HepG2 (cell line): ENCODE measurements around the gene CST3. TPM values are rescaled to one million over a fixed set of nuclear protein-coding genes. Genes with fewer than 3 reads are reported as not detected.
A peak's percentile ranks its signal among the peaks of the same experiment; 100 is the strongest.

Source experiments
- CCAR2 ChIP-seq: fragments of 200-400 bp; formaldehyde crosslinking; optimal IDR thresholded peaks from 2 replicates; pipeline ENCODE3; 2018; ENCODE audit warnings: low read depth, mild to moderate bottlenecking, low read length, moderate library complexity
- DMAP1 ChIP-seq: IDR thresholded peaks from 2 replicates; pipeline ENCODE4 v1.6.1; 2016
- FOXP1 ChIP-seq, 2 experiments: fragments of 450-650 bp in 1 of 2; IDR thresholded peaks; 2 replicates each; pipeline ENCODE4 v1.6.1; 2017 to 2018; ENCODE audit warnings: antibody characterized with exemption in 1 of 2
- GTF2F1 ChIP-seq: fragments of 150-350 bp; IDR thresholded peaks from 2 replicates; pipeline ENCODE4 v1.6.1; 2014; ENCODE audit warnings: low read length
- GZF1 ChIP-seq: sonication (generic); formaldehyde crosslinking; IDR thresholded peaks from 2 replicates; pipeline ENCODE4 v1.5.1; 2020; ENCODE audit warnings: mild to moderate bottlenecking, missing genetic modification reagents
- KLF6 ChIP-seq: IDR thresholded peaks from 2 replicates; pipeline ENCODE4 v1.8.0; 2016; ENCODE audit warnings: missing biosample characterization, missing genetic modification reagents
- KMT2A ChIP-seq: sonication (generic); formaldehyde crosslinking; IDR thresholded peaks from 2 replicates; pipeline ENCODE4 v1.4.0; 2020; ENCODE audit warnings: missing genetic modification reagents
- NR2C2 ChIP-seq: sonication (generic); formaldehyde crosslinking; IDR thresholded peaks from 2 replicates; pipeline ENCODE4 v1.4.0; 2020; ENCODE audit warnings: missing genetic modification reagents, mild to moderate bottlenecking, moderate library complexity, borderline replicate concordance
- ONECUT2 ChIP-seq: sonication (generic); formaldehyde crosslinking; IDR thresholded peaks from 2 replicates; pipeline ENCODE4 v1.4.0; 2020; ENCODE audit warnings: missing genetic modification reagents
- REPIN1 ChIP-seq: sonication (generic); formaldehyde crosslinking; IDR thresholded peaks from 2 replicates; pipeline ENCODE4 v1.8.0; 2022; ENCODE audit warnings: missing genetic modification reagents, low read depth, mild to moderate bottlenecking, borderline replicate concordance
- RXRB ChIP-seq: IDR thresholded peaks from 2 replicates; pipeline ENCODE4 v1.6.1; 2016; ENCODE audit warnings: borderline replicate concordance, missing genetic modification reagents, missing compliant biosample characterization
- SRSF9 ChIP-seq: fragments of 200-400 bp; formaldehyde crosslinking; IDR thresholded peaks from 2 replicates; pipeline ENCODE4 v1.6.1; 2018; ENCODE audit warnings: borderline replicate concordance, mild to moderate bottlenecking, low read depth, low read length; ENCODE audit not compliant: insufficient read depth, poor library complexity, severe bottlenecking
- TEAD3 ChIP-seq: optimal IDR thresholded peaks from 2 replicates; pipeline ENCODE3; 2016; ENCODE audit warnings: borderline replicate concordance
- WIZ ChIP-seq: sonication (generic); formaldehyde crosslinking; IDR thresholded peaks from 2 replicates; pipeline ENCODE4 v1.5.1; 2020; ENCODE audit warnings: mild to moderate bottlenecking, missing genetic modification reagents
- XBP1 ChIP-seq: sonication (generic); formaldehyde crosslinking; IDR thresholded peaks from 2 replicates; pipeline ENCODE4 v1.5.0; 2020; ENCODE audit warnings: missing genetic modification reagents
- ZMAT3 ChIP-seq: sonication (generic); formaldehyde crosslinking; conservative IDR thresholded peaks from 2 replicates; pipeline ENCODE4 v1.7.0; 2021; ENCODE audit warnings: missing genetic modification reagents
- ZNF136 ChIP-seq: sonication (generic); formaldehyde crosslinking; IDR thresholded peaks from 2 replicates; pipeline ENCODE4 v1.8.1; 2022; ENCODE audit warnings: low read depth, mild to moderate bottlenecking, moderate library complexity, missing genetic modification reagents
- ZNF350 ChIP-seq: sonication (generic); formaldehyde crosslinking; IDR thresholded peaks from 2 replicates; pipeline ENCODE4 v1.4.0; 2020; ENCODE audit warnings: mild to moderate bottlenecking, low read depth, missing genetic modification reagents, borderline replicate concordance
- ZNF460 ChIP-seq: sonication (generic); formaldehyde crosslinking; IDR thresholded peaks from 2 replicates; pipeline ENCODE4 v1.5.1; 2020; ENCODE audit warnings: missing genetic modification reagents, mild to moderate bottlenecking, borderline replicate concordance
- ZNF577 ChIP-seq: sonication (generic); formaldehyde crosslinking; IDR thresholded peaks from 2 replicates; pipeline ENCODE4 v1.4.0; 2020; ENCODE audit warnings: mild to moderate bottlenecking, low read depth, missing genetic modification reagents, borderline replicate concordance
- ZNF747 ChIP-seq: sonication (generic); formaldehyde crosslinking; IDR thresholded peaks from 2 replicates; pipeline ENCODE4 v1.8.1; 2023; ENCODE audit warnings: missing genetic modification reagents, mild to moderate bottlenecking, borderline replicate concordance
- polyA plus RNA-seq, 8 experiments: library from polyadenylated mRNA; depleted of rRNA in 3 of 8; stranded (reverse) in 7 of 8; unstranded in 1 of 8; fragments of >200 nt; fragmentation: Illumina TruSeq in 4 of 8; extraction: Trizol in 4 of 8; gene quantifications; 2 replicates each; pipeline versions ENCODE4 v1.2.1 to v1.2.3, GENCODE V29; 2011 to 2016; ENCODE audit warnings: low read depth in 4 of 8, missing spikeins in 1 of 8, mixed read lengths in 1 of 8; ENCODE audit not compliant: insufficient read depth in 1 of 8
- total RNA-seq, 5 experiments: library from RNA; depleted of rRNA; stranded (reverse); fragments of >200 nt; fragmentation: Illumina TruSeq; extraction: Trizol; gene quantifications; 2 replicates each; pipeline ENCODE4 v1.2.3, GENCODE V29; 2016; ENCODE audit warnings: low read depth in 1 of 5
- TF ChIP-seq, protein P1 (sequence below): sonication (generic); formaldehyde crosslinking; IDR thresholded peaks from 2 replicates; pipeline ENCODE4 v1.4.0; 2020; ENCODE audit warnings: mild to moderate bottlenecking, low read depth, missing genetic modification reagents
- TF ChIP-seq, protein P2 (sequence below): sonication (generic); formaldehyde crosslinking; IDR thresholded peaks from 2 replicates; pipeline ENCODE4 v1.4.0; 2020; ENCODE audit warnings: missing genetic modification reagents
- TF ChIP-seq, protein P3 (sequence below): sonication (generic); formaldehyde crosslinking; IDR thresholded peaks from 2 replicates; pipeline ENCODE4 v1.4.0; 2020; ENCODE audit warnings: missing genetic modification reagents

CST3 gene
- total and polyA plus RNA-seq, 2 of the 13 experiments (the other 11 are each of a cell fraction or from before 2014, with no cell fraction given): 690 to 1,005 TPM

DNA sequence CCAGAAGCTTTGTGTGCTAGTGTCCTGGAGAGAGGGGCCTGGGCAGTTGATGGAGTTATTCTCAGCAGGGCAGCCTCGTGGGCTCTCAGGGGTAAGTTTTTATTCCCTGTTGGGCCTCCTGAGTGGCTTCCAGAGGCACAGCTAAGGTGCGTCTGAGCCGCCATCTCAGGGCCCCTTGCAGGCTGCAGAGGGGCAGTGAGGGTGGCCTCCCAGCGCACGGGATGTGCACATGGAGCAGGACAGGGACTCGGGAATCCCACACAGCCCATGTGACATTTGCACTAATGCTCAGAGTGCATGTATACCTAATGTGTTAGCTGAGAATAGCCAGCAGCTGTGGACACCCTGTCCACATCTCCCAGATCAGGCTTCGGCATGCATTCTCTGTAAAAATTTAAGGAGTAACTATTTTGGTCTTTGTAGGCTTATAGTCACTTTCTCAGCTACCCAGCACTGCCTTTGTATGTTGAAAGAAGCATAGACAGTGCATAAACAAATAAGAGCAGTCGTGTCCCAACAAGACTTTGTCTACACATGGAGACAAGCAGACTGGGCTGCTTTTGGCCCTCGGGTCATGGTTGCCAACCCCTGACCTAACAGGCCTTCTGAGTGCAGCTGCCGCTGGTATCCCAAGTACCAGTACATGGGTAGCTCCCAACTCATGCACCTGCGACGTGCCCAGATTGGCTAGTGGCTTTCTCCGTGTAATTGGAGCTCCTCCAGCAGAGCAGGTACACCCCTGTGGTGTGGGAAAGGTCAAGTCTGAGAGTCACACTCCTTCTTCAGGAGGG lies 50.8 kb downstream of the CST3 start (continued):
- no peak for TF ChIP-seq ZNF350
- no peak for TF ChIP-seq SRSF9
- peak; percentile 24; the same call in 1 of the 2 replicates for TF ChIP-seq DMAP1
- peak; percentile 54; the same call in 1 of the 2 replicates for TF ChIP-seq ZNF747 (CRISPR knock-in tag)
- TF ChIP-seq XBP1: no peak
- TF ChIP-seq GTF2F1: no peak
- no peak for TF ChIP-seq FOXP1 (IDR thresholded peaks at IDR 0.05)
- no peak for TF ChIP-seq FOXP1 (CRISPR knock-in tag; IDR thresholded peaks at IDR 0.05)
- TF ChIP-seq, protein P1, sequence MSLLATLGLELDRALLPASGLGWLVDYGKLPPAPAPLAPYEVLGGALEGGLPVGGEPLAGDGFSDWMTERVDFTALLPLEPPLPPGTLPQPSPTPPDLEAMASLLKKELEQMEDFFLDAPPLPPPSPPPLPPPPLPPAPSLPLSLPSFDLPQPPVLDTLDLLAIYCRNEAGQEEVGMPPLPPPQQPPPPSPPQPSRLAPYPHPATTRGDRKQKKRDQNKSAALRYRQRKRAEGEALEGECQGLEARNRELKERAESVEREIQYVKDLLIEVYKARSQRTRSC: no peak
- TF ChIP-seq ZMAT3: peak; percentile 70; the same call in 1 of the 2 replicates
- no peak; the same call in none of the 2 replicates for TF ChIP-seq ZNF136
- TF ChIP-seq, protein P2, sequence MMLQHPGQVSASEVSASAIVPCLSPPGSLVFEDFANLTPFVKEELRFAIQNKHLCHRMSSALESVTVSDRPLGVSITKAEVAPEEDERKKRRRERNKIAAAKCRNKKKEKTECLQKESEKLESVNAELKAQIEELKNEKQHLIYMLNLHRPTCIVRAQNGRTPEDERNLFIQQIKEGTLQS (CRISPR knock-in tag): peak; percentile 4; the same call in 1 of the 2 replicates
- no peak for TF ChIP-seq GZF1 (CRISPR knock-in tag)
- TF ChIP-seq ZNF460 (CRISPR knock-in tag): no peak
- TF ChIP-seq KLF6: no peak
- TF ChIP-seq, protein P3, sequence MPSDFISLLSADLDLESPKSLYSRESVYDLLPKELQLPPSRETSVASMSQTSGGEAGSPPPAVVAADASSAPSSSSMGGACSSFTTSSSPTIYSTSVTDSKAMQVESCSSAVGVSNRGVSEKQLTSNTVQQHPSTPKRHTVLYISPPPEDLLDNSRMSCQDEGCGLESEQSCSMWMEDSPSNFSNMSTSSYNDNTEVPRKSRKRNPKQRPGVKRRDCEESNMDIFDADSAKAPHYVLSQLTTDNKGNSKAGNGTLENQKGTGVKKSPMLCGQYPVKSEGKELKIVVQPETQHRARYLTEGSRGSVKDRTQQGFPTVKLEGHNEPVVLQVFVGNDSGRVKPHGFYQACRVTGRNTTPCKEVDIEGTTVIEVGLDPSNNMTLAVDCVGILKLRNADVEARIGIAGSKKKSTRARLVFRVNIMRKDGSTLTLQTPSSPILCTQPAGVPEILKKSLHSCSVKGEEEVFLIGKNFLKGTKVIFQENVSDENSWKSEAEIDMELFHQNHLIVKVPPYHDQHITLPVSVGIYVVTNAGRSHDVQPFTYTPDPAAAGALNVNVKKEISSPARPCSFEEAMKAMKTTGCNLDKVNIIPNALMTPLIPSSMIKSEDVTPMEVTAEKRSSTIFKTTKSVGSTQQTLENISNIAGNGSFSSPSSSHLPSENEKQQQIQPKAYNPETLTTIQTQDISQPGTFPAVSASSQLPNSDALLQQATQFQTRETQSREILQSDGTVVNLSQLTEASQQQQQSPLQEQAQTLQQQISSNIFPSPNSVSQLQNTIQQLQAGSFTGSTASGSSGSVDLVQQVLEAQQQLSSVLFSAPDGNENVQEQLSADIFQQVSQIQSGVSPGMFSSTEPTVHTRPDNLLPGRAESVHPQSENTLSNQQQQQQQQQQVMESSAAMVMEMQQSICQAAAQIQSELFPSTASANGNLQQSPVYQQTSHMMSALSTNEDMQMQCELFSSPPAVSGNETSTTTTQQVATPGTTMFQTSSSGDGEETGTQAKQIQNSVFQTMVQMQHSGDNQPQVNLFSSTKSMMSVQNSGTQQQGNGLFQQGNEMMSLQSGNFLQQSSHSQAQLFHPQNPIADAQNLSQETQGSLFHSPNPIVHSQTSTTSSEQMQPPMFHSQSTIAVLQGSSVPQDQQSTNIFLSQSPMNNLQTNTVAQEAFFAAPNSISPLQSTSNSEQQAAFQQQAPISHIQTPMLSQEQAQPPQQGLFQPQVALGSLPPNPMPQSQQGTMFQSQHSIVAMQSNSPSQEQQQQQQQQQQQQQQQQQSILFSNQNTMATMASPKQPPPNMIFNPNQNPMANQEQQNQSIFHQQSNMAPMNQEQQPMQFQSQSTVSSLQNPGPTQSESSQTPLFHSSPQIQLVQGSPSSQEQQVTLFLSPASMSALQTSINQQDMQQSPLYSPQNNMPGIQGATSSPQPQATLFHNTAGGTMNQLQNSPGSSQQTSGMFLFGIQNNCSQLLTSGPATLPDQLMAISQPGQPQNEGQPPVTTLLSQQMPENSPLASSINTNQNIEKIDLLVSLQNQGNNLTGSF: 0 out of 2 replicates have a peak, but pooled peaks have one; percentile 21
- TF ChIP-seq REPIN1 (CRISPR knock-in tag): no peak
- no peak for TF ChIP-seq CCAR2
- TF ChIP-seq RXRB: peak; percentile 57
- TF ChIP-seq ONECUT2: no peak
- no peak for TF ChIP-seq KMT2A
- TF ChIP-seq WIZ (CRISPR knock-in tag): 0 out of 2 replicates have a peak, but pooled peaks have one; percentile 56
- no peak for TF ChIP-seq ZNF577
- TF ChIP-seq TEAD3 (CRISPR knock-in tag): peak; percentile 62
- TF ChIP-seq NR2C2 (CRISPR knock-in tag): 0 out of 2 replicates have a peak, but pooled peaks have one; percentile 2
